HG03108 (cell line): ENCODE measurements around the gene ATG5.

Source experiments
- ATAC-seq: cut with Tn5 transposase; IDR thresholded peaks from one replicate; pipeline ENCODE4 v1.9.1; 2021; ENCODE audit warnings: moderate library complexity; ENCODE audit not compliant: unreplicated experiment

The ATG5 gene

DNA sequence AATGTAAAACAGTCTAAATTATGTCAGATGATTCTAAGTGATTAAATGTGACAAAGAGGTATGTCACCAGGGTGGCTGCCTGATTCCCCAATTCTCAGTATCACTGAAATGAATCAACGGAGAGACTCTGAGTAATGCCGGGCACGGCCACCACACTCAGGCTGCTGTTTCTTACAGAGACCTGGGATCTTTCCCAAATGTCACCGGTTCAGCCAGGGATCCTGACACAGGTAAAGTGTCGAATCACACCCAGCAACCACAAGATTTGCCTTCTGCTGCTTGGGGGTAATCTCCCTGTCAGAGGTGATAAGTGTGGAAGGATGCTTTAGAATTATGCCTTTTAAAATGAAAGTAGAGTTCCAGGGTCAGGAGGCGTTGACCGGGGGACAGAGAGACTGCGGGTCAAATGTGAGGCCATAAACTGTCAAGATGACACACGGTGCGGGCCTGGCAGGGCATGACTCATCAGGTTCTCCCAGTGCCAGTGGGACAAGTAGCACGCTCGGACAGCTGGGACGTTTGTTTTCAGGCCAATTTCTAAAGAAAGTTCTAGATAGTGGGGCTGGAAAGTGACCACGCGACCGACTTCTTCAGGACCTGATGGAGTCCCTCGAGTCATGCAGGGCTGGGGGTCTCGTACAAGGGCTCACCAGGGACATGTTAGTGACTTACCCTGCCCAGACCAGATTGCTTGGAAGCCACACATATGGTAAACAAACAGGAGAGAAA, 190.5 kb downstream of the ATG5 start:
- no peak for ATAC-seq
